Smooth muscle cell (in vitro differentiated cells): ENCODE measurements around the gene HNF4A. TPM values are rescaled to one million over a fixed set of nuclear protein-coding genes. Genes with fewer than 3 reads are reported as not detected.
A peak's percentile ranks its signal among the peaks of the same experiment; 100 is the strongest.

Experiments
- DNase-seq: peaks from one replicate; lab custom pipeline; 2025; ENCODE audit not compliant: unreplicated experiment; lab: John Stamatoyannopoulos, UW
- H2AFZ ChIP-seq: fragments of 200-600 bp; sonication (generic); 2 replicates; pipeline ENCODE4 v1.6.0; 2016; ENCODE audit warnings: antibody characterized with exemption, low read depth, mild to moderate bottlenecking
- H3F3A ChIP-seq: fragments of 200-600 bp; sonication (generic); 2 replicates; pipeline ENCODE4 v1.6.0; 2017; ENCODE audit warnings: antibody characterized with exemption, low read depth
- H3K27ac ChIP-seq: fragments of 200-600 bp; sonication (generic); 2 replicates; pipeline ENCODE4 v1.5.1; 2016; ENCODE audit warnings: low read depth, mild to moderate bottlenecking
- H3K27me3 ChIP-seq: fragments of 200-600 bp; sonication (generic); 2 replicates; pipeline ENCODE4 v1.6.1; 2016; ENCODE audit warnings: low read depth, mild to moderate bottlenecking
- H3K36me3 ChIP-seq: fragments of 200-600 bp; sonication (generic); 2 replicates; pipeline ENCODE4 v1.5.1; 2016; ENCODE audit warnings: low read depth
- H3K4me1 ChIP-seq: fragments of 200-600 bp; sonication (generic); 2 replicates; pipeline ENCODE4 v1.5.1; 2016; ENCODE audit warnings: low read depth
- H3K4me2 ChIP-seq: fragments of 200-600 bp; sonication (generic); 2 replicates; pipeline ENCODE4 v1.6.0; 2016; ENCODE audit warnings: mild to moderate bottlenecking
- H3K4me3 ChIP-seq: fragments of 200-600 bp; sonication (generic); 2 replicates; pipeline ENCODE4 v1.5.1; 2016; ENCODE audit warnings: mild to moderate bottlenecking
- H3K79me2 ChIP-seq: fragments of 200-600 bp; sonication (generic); 2 replicates; pipeline ENCODE4 v1.6.0; 2016; ENCODE audit warnings: low read depth, mild to moderate bottlenecking
- H3K9ac ChIP-seq: fragments of 200-600 bp; sonication (generic); 2 replicates; pipeline ENCODE4 v1.6.0; 2016; ENCODE audit warnings: low read depth
- H3K9me3 ChIP-seq: fragments of 200-600 bp; sonication (generic); replicated peaks from 2 replicates; pipeline ENCODE4 v1.5.1; 2016; ENCODE audit warnings: low read depth
- H4K20me1 ChIP-seq: fragments of 200-600 bp; sonication (generic); 2 replicates; pipeline ENCODE4 v1.6.0; 2016; ENCODE audit warnings: low read depth
- WGBS: methylation state at CpG from one replicate; pipeline ENCODE4 v1.1.7; 2016; ENCODE audit warnings: low lambda C conversion rate; 5-methylcytosine and 5-hydroxymethylcytosine counted together
- polyA plus RNA-seq: library from polyadenylated mRNA; unstranded; fragments of >200 nt; fragmentation: Nextera tagmentation; extraction: Ambion mirVana; gene quantifications from 2 replicates; pipeline ENCODE4 v1.2.1, GENCODE V29; 2016
- total RNA-seq: library from RNA; depleted of rRNA; stranded (reverse); fragments of >200 nt; gene quantifications from 2 replicates; pipeline ENCODE4 v1.2.3, GENCODE V29; 2014
- TF ChIP-seq, protein P1 (sequence below): fragments of 200-600 bp; sonication (generic); IDR thresholded peaks from 2 replicates; pipeline ENCODE4 v1.5.1; 2017; ENCODE audit warnings: borderline replicate concordance, mild to moderate bottlenecking, antibody characterized with exemption; ENCODE audit not compliant: insufficient read depth, poor library complexity, severe bottlenecking

HNF4A gene
- total and polyA plus RNA-seq, 2 experiments from 2014 or later = not detected

DNA sequence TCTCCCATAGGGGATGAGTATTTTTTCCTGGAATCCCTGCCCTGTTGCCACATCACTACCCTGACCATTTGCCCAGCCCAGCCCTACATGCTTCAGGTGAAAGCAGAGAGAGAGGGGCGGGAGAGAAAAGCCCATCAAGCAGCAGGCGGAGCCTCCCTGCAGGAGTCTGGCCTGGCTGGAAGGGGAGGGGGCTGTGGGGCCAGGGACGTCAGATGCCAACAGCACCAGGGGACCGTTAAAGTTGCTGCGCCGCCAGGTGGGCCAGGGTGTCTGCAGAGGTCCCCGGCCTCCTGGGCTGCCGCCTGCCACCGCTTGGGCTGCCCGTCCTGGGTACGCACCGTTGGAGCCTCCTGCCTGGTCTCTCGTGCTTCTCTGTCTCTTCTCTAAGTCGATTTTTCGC, 19.4 kb upstream of the HNF4A start:
- Histone ChIP-seq H3K4me1 (peaks cover 6% of the 10 kb centered on the region), H4K20me1 (no peaks in the 10 kb centered on the region), H3K9ac (no peak overlapping the region), H3K27ac (no peak overlapping the region), H3F3A (no peaks in the 10 kb centered on the region), H3K36me3 (no peaks in the 10 kb centered on the region), H3K9me3 (no peaks in the 10 kb centered on the region), H3K4me3 (no peak overlapping the region), H3K4me2 (peak overlapping the region; percentile 3), H3K79me2 (no peaks in the 10 kb centered on the region), H2AFZ (peak overlapping the region; percentile 73), H3K27me3 (no peaks in the 10 kb centered on the region)
- DNase-seq = no peak
- TF ChIP-seq, protein P1, sequence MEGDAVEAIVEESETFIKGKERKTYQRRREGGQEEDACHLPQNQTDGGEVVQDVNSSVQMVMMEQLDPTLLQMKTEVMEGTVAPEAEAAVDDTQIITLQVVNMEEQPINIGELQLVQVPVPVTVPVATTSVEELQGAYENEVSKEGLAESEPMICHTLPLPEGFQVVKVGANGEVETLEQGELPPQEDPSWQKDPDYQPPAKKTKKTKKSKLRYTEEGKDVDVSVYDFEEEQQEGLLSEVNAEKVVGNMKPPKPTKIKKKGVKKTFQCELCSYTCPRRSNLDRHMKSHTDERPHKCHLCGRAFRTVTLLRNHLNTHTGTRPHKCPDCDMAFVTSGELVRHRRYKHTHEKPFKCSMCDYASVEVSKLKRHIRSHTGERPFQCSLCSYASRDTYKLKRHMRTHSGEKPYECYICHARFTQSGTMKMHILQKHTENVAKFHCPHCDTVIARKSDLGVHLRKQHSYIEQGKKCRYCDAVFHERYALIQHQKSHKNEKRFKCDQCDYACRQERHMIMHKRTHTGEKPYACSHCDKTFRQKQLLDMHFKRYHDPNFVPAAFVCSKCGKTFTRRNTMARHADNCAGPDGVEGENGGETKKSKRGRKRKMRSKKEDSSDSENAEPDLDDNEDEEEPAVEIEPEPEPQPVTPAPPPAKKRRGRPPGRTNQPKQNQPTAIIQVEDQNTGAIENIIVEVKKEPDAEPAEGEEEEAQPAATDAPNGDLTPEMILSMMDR = no peak
- WGBS = 44% methylated on average over 14 of the region's 15 CpGs

DNA sequence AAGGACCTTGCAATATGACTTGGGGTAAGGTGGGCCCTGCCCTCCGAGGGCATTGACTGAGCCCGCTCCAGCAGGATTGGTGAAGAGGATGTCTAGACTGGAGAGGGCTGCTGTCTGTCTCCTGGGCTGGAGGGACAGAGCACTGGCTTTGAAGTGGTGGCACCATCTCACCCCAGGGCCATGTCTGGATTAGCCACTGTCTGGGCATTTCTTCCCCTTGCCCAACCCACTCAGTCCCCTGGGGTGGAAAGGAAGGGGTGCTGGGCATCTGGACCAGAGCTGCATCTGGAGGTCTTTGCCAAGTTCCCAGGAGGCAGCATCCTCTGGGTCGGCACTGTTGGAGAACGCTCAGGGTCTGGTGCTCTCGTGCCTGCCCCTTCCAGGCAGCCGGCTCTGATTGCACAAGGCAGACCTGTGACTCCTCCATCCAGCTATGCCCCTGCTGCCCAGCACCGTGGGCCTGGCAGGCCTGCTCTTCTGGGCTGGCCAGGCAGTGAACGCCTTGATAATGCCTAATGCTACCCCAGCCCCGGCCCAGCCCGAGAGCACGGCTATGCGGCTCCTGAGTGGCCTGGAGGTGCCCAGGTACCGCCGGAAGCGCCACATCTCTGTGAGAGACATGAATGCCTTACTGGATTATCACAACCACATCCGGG, 18.6 kb upstream of the HNF4A start, which contains the start of gene R3HDML:
Gene R3HDML (plus strand): TSS at position 319 of the 656 bp plus-strand sequence. CDS start 115 bp downstream, at position 434.
- Histone ChIP-seq H4K20me1 (no peaks in the 10 kb centered on the region), H3K27ac (no peak within 1 kb of the TSS), H3K36me3 (no peaks in the 10 kb centered on the region), H3K9me3 (no peaks in the 10 kb centered on the region), H3K4me1 (peaks cover 6% of the 10 kb centered on the region), H3F3A (no peaks in the 10 kb centered on the region), H3K79me2 (no peaks in the 10 kb centered on the region), H3K4me3 (no peak within 1 kb of the TSS), H3K4me2 (peak within 1 kb of the TSS; percentile 3), H3K9ac (no peak within 1 kb of the TSS), H2AFZ (peak within 1 kb of the TSS; percentile 73), H3K27me3 (no peaks in the 10 kb centered on the region)
- TF ChIP-seq, protein P1 = no peak
- WGBS = 82% methylated on average over 16 of the region's 16 CpGs
- no peak for DNase-seq

DNA sequence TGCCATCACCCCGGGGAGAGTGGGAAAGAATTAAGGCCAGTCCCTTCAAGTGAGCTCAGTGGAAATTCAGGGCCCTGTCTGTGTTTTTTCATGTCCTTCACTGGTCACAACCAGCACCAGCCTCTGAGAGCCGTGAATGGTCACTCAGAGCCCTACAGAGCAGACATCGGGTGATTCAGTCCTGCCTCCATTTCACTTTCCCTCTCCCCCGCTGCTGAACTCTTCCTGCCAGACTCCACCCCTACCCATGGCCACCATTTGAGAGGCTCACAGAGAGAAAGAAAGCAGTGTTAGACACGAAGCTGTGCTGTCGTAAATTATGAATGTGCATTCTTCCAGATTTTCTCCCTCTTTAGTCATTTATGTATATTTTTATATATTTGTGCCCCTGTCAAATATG, 13.3 kb upstream of the HNF4A start:
- H3K9me3 ChIP-seq = no peaks in the 10 kb centered on the region
- H3K4me2 ChIP-seq = no peak overlapping the region
- no peaks in the 10 kb centered on the region for H3K79me2 ChIP-seq
- H3K27ac ChIP-seq = peak overlapping the region; percentile 8
- TF ChIP-seq, protein P1 = no peak
- H3F3A ChIP-seq = no peaks in the 10 kb centered on the region
- no peak overlapping the region for H3K4me3 ChIP-seq
- peak overlapping the region; percentile 46 for H2AFZ ChIP-seq
- no peaks in the 10 kb centered on the region for H3K4me1 ChIP-seq
- no peaks in the 10 kb centered on the region for H4K20me1 ChIP-seq
- H3K36me3 ChIP-seq = no peaks in the 10 kb centered on the region
- no peak overlapping the region for H3K9ac ChIP-seq
- no peak for DNase-seq
- no peaks in the 10 kb centered on the region for H3K27me3 ChIP-seq
- 36% methylated on average over 6 of the region's 6 CpGs for WGBS

DNA sequence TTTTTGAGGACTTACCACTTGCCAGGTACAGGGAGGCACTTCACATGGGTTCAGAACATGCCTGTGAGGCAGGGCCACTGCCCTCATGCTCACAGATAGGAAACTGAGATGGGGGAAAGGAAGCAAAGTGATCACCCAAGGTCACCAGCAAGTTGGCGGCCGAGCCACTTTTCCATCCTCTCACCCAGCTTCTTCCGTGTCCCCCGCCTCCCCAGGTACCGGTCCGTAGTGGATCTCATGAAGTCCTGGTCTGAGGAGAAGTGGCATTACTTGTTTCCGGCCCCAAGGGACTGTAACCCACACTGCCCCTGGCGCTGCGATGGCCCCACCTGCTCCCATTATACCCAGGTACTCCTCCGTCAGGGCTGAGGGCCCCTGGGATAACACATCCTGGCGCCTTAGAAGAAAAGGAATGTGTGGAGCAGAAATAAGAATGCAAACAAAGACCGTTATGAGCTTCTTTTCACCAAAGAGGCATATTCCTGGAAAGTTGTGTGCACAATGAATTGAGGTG, 12.3 kb upstream of the HNF4A start:
- Histone ChIP-seq H3K27me3 (no peaks in the 10 kb centered on the region), H3K4me2 (no peak overlapping the region), H3F3A (no peaks in the 10 kb centered on the region), H3K4me1 (no peaks in the 10 kb centered on the region), H3K27ac (no peak overlapping the region), H3K9ac (no peak overlapping the region), H3K36me3 (no peaks in the 10 kb centered on the region), H3K79me2 (no peaks in the 10 kb centered on the region), H4K20me1 (no peaks in the 10 kb centered on the region), H3K4me3 (no peak overlapping the region), H2AFZ (no peak overlapping the region), H3K9me3 (no peaks in the 10 kb centered on the region)
- TF ChIP-seq, protein P1 = no peak
- DNase-seq = no peak
- WGBS = 93% methylated on average over 12 of the region's 12 CpGs
